Stimulated activated CD4-positive, alpha-beta T cell treated with anti-CD3 and anti-CD28 coated beads, Interleukin-4, amount 100 ng/mL, for 4 hours (primary cell): ENCODE results near the gene RIMS4.

Source experiments
- DNase-seq, 2 experiments: peaks; one replicate each; pipeline ENCODE4 v3.0.0-alpha.2; 2020

RIMS4 gene

GRCh38 chr20:44715499-44716308 is 94.6 kb downstream of the RIMS4 start:
- DNase-seq = no peak

GRCh38 chr20:44714701-44715498 is 95.4 kb downstream of the RIMS4 start, which contains the start of gene CCN5:
CCN5 (plus strand) TSS chr20:44715369; CDS start chr20:44715391, 22 bp downstream.
- DNase-seq = no peak

- DNase-seq = no peak
These were observed 96.1 kb downstream of the RIMS4 start for GRCh38 chr20:44714102-44714700.

- DNase-seq = no peak
These were observed 99.1 kb downstream of the RIMS4 start for GRCh38 chr20:44711237-44711636.

GRCh38 chr20:44709797-44710196 is 100.5 kb downstream of the RIMS4 start:
- DNase-seq = no peak

GRCh38 chr20:44709380-44709779 is 101.0 kb downstream of the RIMS4 start:
- no peak for DNase-seq

GRCh38 chr20:44707018-44707579 is 103.2 kb downstream of the RIMS4 start:
- no peak for DNase-seq

GRCh38 chr20:44706301-44707017 is 103.9 kb downstream of the RIMS4 start:
- no peak for DNase-seq

- DNase-seq = no peak
These were observed 104.8 kb downstream of the RIMS4 start for GRCh38 chr20:44705364-44706094.

- no peak for DNase-seq
These were observed 105.8 kb downstream of the RIMS4 start for GRCh38 chr20:44704551-44704971.

- no peak for DNase-seq
These were observed 106.3 kb downstream of the RIMS4 start for GRCh38 chr20:44703956-44704488.

- no peak for DNase-seq
These were observed 107.0 kb downstream of the RIMS4 start for GRCh38 chr20:44703183-44703925.

- no peak for DNase-seq
These were observed 107.6 kb downstream of the RIMS4 start for GRCh38 chr20:44702776-44703175.

GRCh38 chr20:44701858-44702256 is 108.5 kb downstream of the RIMS4 start:
- no peak for DNase-seq
